Trophoblast cell (in vitro differentiated cells and primary cell): Measurements from ENCODE around the gene GRAPL.
A peak's percentile ranks its signal among the peaks of the same experiment; 100 is the strongest.
"Not testable (repeated sequence)": the region's sequence is repeated elsewhere in the genome, so short reads cannot be mapped to it uniquely, and the experiment has no call there.

Experiments used
- DNase-seq, 2 donors: peaks; one replicate each; pipeline ENCODE4 v3.0.0-alpha.2; 2016
- H2AFZ ChIP-seq: 2 replicates; pipeline ENCODE4 v1.6.1; 2013; ENCODE audit warnings: low read length, moderate library complexity, mild to moderate bottlenecking; ENCODE audit not compliant: insufficient read depth, poor library complexity
- H2AK5ac ChIP-seq: 2 replicates; pipeline ENCODE4 v1.6.1; 2013; ENCODE audit warnings: mild to moderate bottlenecking, low read length
- H2BK120ac ChIP-seq: 2 replicates; pipeline ENCODE4 v1.6.1; 2013; ENCODE audit warnings: low read length, mild to moderate bottlenecking, moderate library complexity; ENCODE audit not compliant: insufficient read depth, poor library complexity
- H2BK12ac ChIP-seq: 2 replicates; pipeline ENCODE4 v1.6.1; 2013; ENCODE audit warnings: mild to moderate bottlenecking, low read length, moderate library complexity
- H2BK5ac ChIP-seq: 2 replicates; pipeline ENCODE4 v1.6.1; 2013; ENCODE audit warnings: low read length, low read depth, moderate library complexity, mild to moderate bottlenecking; ENCODE audit not compliant: poor library complexity
- H3K14ac ChIP-seq: 2 replicates; pipeline ENCODE4 v1.6.1; 2013; ENCODE audit warnings: mild to moderate bottlenecking, low read length
- H3K18ac ChIP-seq: 2 replicates; pipeline ENCODE4 v1.6.1; 2013; ENCODE audit warnings: mild to moderate bottlenecking, low read length
- H3K23ac ChIP-seq: 2 replicates; pipeline ENCODE4 v1.6.1; 2013; ENCODE audit warnings: low read length
- H3K27ac ChIP-seq: 2 replicates; pipeline ENCODE4 v1.5.1; 2013; ENCODE audit warnings: low read depth, mild to moderate bottlenecking, inconsistent platforms, low read length, moderate library complexity
- H3K27me3 ChIP-seq: 2 replicates; pipeline ENCODE4 v1.6.1; 2013; ENCODE audit warnings: inconsistent platforms, mild to moderate bottlenecking, low read length, moderate library complexity; ENCODE audit not compliant: insufficient read depth
- H3K36me3 ChIP-seq, 2 experiments: 1 replicate in 1 of 2; 2 replicates in 1 of 2; pipeline ENCODE4 v1.6.1; 2013; ENCODE audit warnings: low read length in 2 of 2, mild to moderate bottlenecking in 2 of 2, moderate library complexity in 1 of 2; ENCODE audit not compliant: insufficient read depth in 2 of 2, control insufficient read depth in 1 of 2
- H3K4ac ChIP-seq: 2 replicates; pipeline ENCODE4 v1.6.1; 2013; ENCODE audit warnings: low read depth, mild to moderate bottlenecking, low read length, moderate library complexity
- H3K4me1 ChIP-seq, 2 experiments: 1 replicate in 1 of 2; 2 replicates in 1 of 2; pipeline ENCODE4 v1.6.1; 2013; ENCODE audit warnings: low read length in 2 of 2, mild to moderate bottlenecking in 2 of 2, moderate library complexity in 1 of 2; ENCODE audit not compliant: insufficient read depth in 2 of 2, control insufficient read depth in 1 of 2
- H3K4me2 ChIP-seq: 2 replicates; pipeline ENCODE4 v1.6.1; 2013; ENCODE audit warnings: inconsistent platforms, mild to moderate bottlenecking, low read length, moderate library complexity
- H3K4me3 ChIP-seq: 2 replicates; pipeline ENCODE4 v1.5.1; 2013; ENCODE audit warnings: mild to moderate bottlenecking, low read depth, low read length, inconsistent platforms
- H3K79me1 ChIP-seq: one replicate; pipeline ENCODE4 v1.6.1; 2013; ENCODE audit warnings: low read length
- H3K79me2 ChIP-seq: 2 replicates; pipeline ENCODE4 v1.6.1; 2013; ENCODE audit warnings: low read length, mild to moderate bottlenecking; ENCODE audit not compliant: control insufficient read depth, insufficient read depth, poor library complexity
- H3K9ac ChIP-seq: 2 replicates; pipeline ENCODE4 v1.6.1; 2013; ENCODE audit warnings: mild to moderate bottlenecking, low read length
- H3K9me3 ChIP-seq: 2 replicates; pipeline ENCODE4 v1.6.1; 2013; ENCODE audit warnings: low read depth, mild to moderate bottlenecking, control low read depth, inconsistent platforms, low read length; ENCODE audit not compliant: insufficient read depth
- H4K12ac ChIP-seq: 2 replicates; pipeline ENCODE4 v1.6.1; 2013; ENCODE audit warnings: low read depth, mild to moderate bottlenecking, low read length, moderate library complexity
- H4K8ac ChIP-seq: 2 replicates; pipeline ENCODE4 v1.6.1; 2013; ENCODE audit warnings: low read depth, mild to moderate bottlenecking, low read length, moderate library complexity
- H4K91ac ChIP-seq: one replicate; pipeline ENCODE4 v1.6.1; 2013; ENCODE audit warnings: low read depth, mild to moderate bottlenecking, low read length, moderate library complexity
- WGBS: extraction: QIAGEN DNeasy Blood & Tissue Kit; methylation state at CpG from one replicate; pipeline ENCODE4 v1.1.7; 2013; ENCODE audit warnings: missing lambda C conversion rate; ENCODE audit not compliant: insufficient read length, insufficient coverage; ENCODE audit errors: extremely low coverage; 5-methylcytosine and 5-hydroxymethylcytosine counted together

GRAPL gene

GRCh38 chr17:19092737-19093683, 34.4 kb upstream of the GRAPL start:
- H2BK12ac ChIP-seq, H3K14ac ChIP-seq, H3K4ac ChIP-seq, H2BK5ac ChIP-seq, H3K4me2 ChIP-seq, H4K12ac ChIP-seq, H2AK5ac ChIP-seq, H3K79me2 ChIP-seq, H3K36me3 ChIP-seq, H3K9me3 ChIP-seq, H3K79me1 ChIP-seq, H3K4me3 ChIP-seq, H3K23ac ChIP-seq, H3K4me1 ChIP-seq, H2BK120ac ChIP-seq, H3K27me3 ChIP-seq, H4K8ac ChIP-seq, H4K91ac ChIP-seq, H3K18ac ChIP-seq, H2AFZ ChIP-seq, H3K9ac ChIP-seq, H3K27ac ChIP-seq: not testable (repeated sequence)
- WGBS, result no CpG with 5 or more reads among the region's 15 CpGs
- DNase-seq, result peak; percentile 22 to 57

GRCh38 chr17:19093684-19094438, 33.5 kb upstream of the GRAPL start:
- not testable (repeated sequence) for H2AK5ac ChIP-seq, H3K18ac ChIP-seq
- WGBS, result no CpG with 5 or more reads among the region's 15 CpGs

GRCh38 chr17:19108517-19108916, 18.9 kb upstream of the GRAPL start:
- H3K4me3 ChIP-seq, H3K27ac ChIP-seq, H3K9ac ChIP-seq, H3K4me1 ChIP-seq, H2BK5ac ChIP-seq, DNase-seq, H3K4ac ChIP-seq, H3K27me3 ChIP-seq, H4K8ac ChIP-seq, H2BK120ac ChIP-seq, H3K9me3 ChIP-seq, H4K91ac ChIP-seq, H3K14ac ChIP-seq, H3K79me2 ChIP-seq, H2AK5ac ChIP-seq, H4K12ac ChIP-seq, H3K4me2 ChIP-seq, H3K36me3 ChIP-seq, H2BK12ac ChIP-seq, H3K79me1 ChIP-seq, H3K18ac ChIP-seq, H2AFZ ChIP-seq, H3K23ac ChIP-seq: not testable (repeated sequence)
- no CpG with 5 or more reads among the region's 6 CpGs for WGBS

More at GRCh38 chr17:19093684-19094438, 33.5 kb upstream of the GRAPL start:
- H3K14ac ChIP-seq, H3K9ac ChIP-seq, H2BK120ac ChIP-seq, H3K9me3 ChIP-seq, H2AFZ ChIP-seq, H3K4me1 ChIP-seq, H3K4me3 ChIP-seq, H3K23ac ChIP-seq, H3K36me3 ChIP-seq, H3K79me1 ChIP-seq, H3K79me2 ChIP-seq, H3K27ac ChIP-seq, H4K12ac ChIP-seq, H3K4ac ChIP-seq, H2BK12ac ChIP-seq, H3K27me3 ChIP-seq, H3K4me2 ChIP-seq, H4K8ac ChIP-seq, H2BK5ac ChIP-seq, H4K91ac ChIP-seq, DNase-seq: not testable (repeated sequence)

- not testable (repeated sequence) for DNase-seq, H3K4me1 ChIP-seq, H2BK120ac ChIP-seq, H2BK12ac ChIP-seq, H2BK5ac ChIP-seq, H3K4me3 ChIP-seq, H3K9ac ChIP-seq, H3K27ac ChIP-seq, H2AK5ac ChIP-seq, H2AFZ ChIP-seq, H3K36me3 ChIP-seq, H4K12ac ChIP-seq, H3K18ac ChIP-seq, H3K4ac ChIP-seq, H3K4me2 ChIP-seq, H3K27me3 ChIP-seq, H3K79me2 ChIP-seq, H3K79me1 ChIP-seq, H3K9me3 ChIP-seq, H3K23ac ChIP-seq, H4K91ac ChIP-seq, H3K14ac ChIP-seq, H4K8ac ChIP-seq
- WGBS, result no CpG with 5 or more reads among the region's 45 CpGs
Observed at GRCh38 chr17:19110189-19111097, 16.9 kb upstream of the GRAPL start.
